GM11168 (cell line): ENCODE results near the gene FAM3C.

Source experiments
- in situ Hi-C: fragments of 300-500 bp; cut with MboI; formaldehyde crosslinking; loops from one replicate; pipeline ENCODE4 v1.12.0; 2022; ENCODE audit warnings: low sequenced_read_pairs; ENCODE audit not compliant: unreplicated experiment

The FAM3C gene

GRCh38 chr7:121411597-121411979 is 15.5 kb upstream of the FAM3C start:
- in situ Hi-C loops, result no loop called here

- in situ Hi-C loops, result no loop called here
Measured at GRCh38 chr7:121410829-121411596, 14.9 kb upstream of the FAM3C start.

GRCh38 chr7:121406944-121407343 is 10.8 kb upstream of the FAM3C start:
- in situ Hi-C loops, result no loop called here

- in situ Hi-C loops, result no loop called here
Measured at GRCh38 chr7:121406461-121406860, 10.4 kb upstream of the FAM3C start.

- in situ Hi-C loops, result no loop called here
Measured at GRCh38 chr7:121404348-121404747, 8.2 kb upstream of the FAM3C start.

- in situ Hi-C loops, result no loop called here
Measured at GRCh38 chr7:121402701-121403100, 6.6 kb upstream of the FAM3C start.

- in situ Hi-C loops, result no loop called here
Measured at GRCh38 chr7:121401896-121402295, 5.8 kb upstream of the FAM3C start.

GRCh38 chr7:121398246-121398645 is 2.1 kb upstream of the FAM3C start:
- in situ Hi-C loops, result loop anchor here (10.0 kb wide), 1 partner anchor 147 kb away; no protein-coding TSS in a partner anchor

GRCh38 chr7:121397822-121398221 is 1.7 kb upstream of the FAM3C start:
- in situ Hi-C loops, result loop anchor here (10.0 kb wide), 1 partner anchor 147 kb away; no protein-coding TSS in a partner anchor

- in situ Hi-C loops, result loop anchor here (10.0 kb wide), 1 partner anchor 147 kb away; no protein-coding TSS in a partner anchor
Measured at GRCh38 chr7:121397361-121397760, 1.3 kb upstream of the FAM3C start.

- in situ Hi-C loops, result loop anchor here (10.0 kb wide), 1 partner anchor 149 kb away; no protein-coding TSS in a partner anchor
Measured at GRCh38 chr7:121395494-121395960, 581 bp downstream of the FAM3C start.

- in situ Hi-C loops, result loop anchor here (10.0 kb wide), 1 partner anchor 150 kb away; no protein-coding TSS in a partner anchor
Measured at GRCh38 chr7:121394709-121395140, 1.4 kb downstream of the FAM3C start.

- in situ Hi-C loops, result loop anchor here (10.0 kb wide), 1 partner anchor 152 kb away; no protein-coding TSS in a partner anchor
Measured at GRCh38 chr7:121393005-121393366, 3.1 kb downstream of the FAM3C start.

- in situ Hi-C loops, result loop anchor here (10.0 kb wide), 1 partner anchor 152 kb away; no protein-coding TSS in a partner anchor
Measured at GRCh38 chr7:121392277-121393004, 3.7 kb downstream of the FAM3C start.

- in situ Hi-C loops, result loop anchor here (10.0 kb wide), 1 partner anchor 153 kb away; no protein-coding TSS in a partner anchor
Measured at GRCh38 chr7:121391686-121392085, 4.4 kb downstream of the FAM3C start.

GRCh38 chr7:121390617-121391016 is 5.5 kb downstream of the FAM3C start:
- in situ Hi-C loops, result loop anchor here (10.0 kb wide), 1 partner anchor 154 kb away; no protein-coding TSS in a partner anchor

- in situ Hi-C loops, result loop anchor here (10.0 kb wide), 1 partner anchor 155 kb away; no protein-coding TSS in a partner anchor
Measured at GRCh38 chr7:121390109-121390508, 6.0 kb downstream of the FAM3C start.

GRCh38 chr7:121388950-121389349 is 7.2 kb downstream of the FAM3C start:
- in situ Hi-C loops, result no loop called here

GRCh38 chr7:121385800-121386179 is 10.3 kb downstream of the FAM3C start:
- in situ Hi-C loops, result no loop called here

- in situ Hi-C loops, result no loop called here
Measured at GRCh38 chr7:121385056-121385799, 10.9 kb downstream of the FAM3C start.
